Psoas muscle (tissue), 8 donors: ENCODE data around the gene PDE8A. TPM values are rescaled to one million over a fixed set of nuclear protein-coding genes. Genes with fewer than 3 reads are reported as not detected.

ENCODE experiments used
- ATAC-seq, 4 donors: fragments of 200-7000 bp; cut with Tn5 transposase; one replicate each; pipeline ENCODE4 v1.9.1; 2020; ENCODE audit warnings: moderate library complexity in 3 of 4, mild to moderate bottlenecking in 2 of 4
- DNase-seq, 2 donors: peaks; one replicate each; pipeline ENCODE4 v3.0.0-alpha.2; 2020
- H3K27ac ChIP-seq: fragments of 200-600 bp; one replicate; pipeline ENCODE4 v1.8.0; 2022
- H3K27me3 ChIP-seq, 3 donors: fragments of 200-600 bp in 1 of 3; one replicate each; pipeline versions ENCODE4 v1.6.1 to v1.8.0; 2013 to 2022; ENCODE audit warnings: low read length in 2 of 3, mild to moderate bottlenecking in 2 of 3, moderate library complexity in 1 of 3; ENCODE audit not compliant: insufficient read depth in 3 of 3
- H3K36me3 ChIP-seq, 2 donors: fragments of 200-600 bp in 1 of 2; one replicate each; pipeline versions ENCODE4 v1.6.1 to v1.8.0; 2013 to 2022; ENCODE audit warnings: low read depth in 1 of 2, mild to moderate bottlenecking in 1 of 2, moderate library complexity in 1 of 2; ENCODE audit not compliant: insufficient read depth in 1 of 2
- H3K4me1 ChIP-seq: fragments of 200-600 bp; one replicate; pipeline ENCODE4 v1.8.0; 2022
- H3K4me3 ChIP-seq: fragments of 200-600 bp; one replicate; pipeline ENCODE4 v1.8.0; 2022; ENCODE audit warnings: mild to moderate bottlenecking
- H3K9me3 ChIP-seq: fragments of 200-600 bp; one replicate; pipeline ENCODE4 v1.8.0; 2022
- WGBS, 3 donors: extraction: QIAGEN DNeasy Blood & Tissue Kit; methylation state at CpG; one replicate each; pipeline versions ENCODE4 v1.1.6 to v1.1.7; 2013; 5-methylcytosine and 5-hydroxymethylcytosine counted together
- intact Hi-C, 2 donors: fragments of 100-400 bp; cut with DNase I; formaldehyde crosslinking; loops; one replicate each; pipeline versions ENCODE4 v1.11.0 to v1.14.2; 2022
- polyA plus RNA-seq, 3 donors: library from polyadenylated mRNA; stranded (reverse); fragments of 200-250 nt; gene quantifications; one replicate each; pipeline ENCODE4 v1.2.3, GENCODE V29; 2013
- total RNA-seq, 4 donors: library from RNA; stranded (reverse); fragmentation: NEBNext Ultra II Directional in 2 of 4; extraction: Animal tissue kit (Norgen Biotek cat#: 25700) in 2 of 4; gene quantifications; one replicate each; pipeline versions ENCODE4 v1.2.1 to v1.2.4, GENCODE V29; 2021 to 2023
- TF ChIP-seq, protein P1 (sequence below): fragments of 200-600 bp; IDR thresholded peaks from one replicate; pipeline ENCODE4 v1.8.0; 2022; ENCODE audit warnings: antibody characterized with exemption
- donor health status: healthy with polysubstance abuse.
- donor health status: DM: no; HTN: no; CAD: no; lungs with moderate emphysema.
- donor health status: Bipolar disorder and iron deficiency.
- donor health status: healthy.
- donor health status: DM: yes; HTN: yes; CAD: no.
- donor health status: DM: no; HTN: no; CAD: no.
- donor health status: DM: no; HTN: no; CAD: no.
- donor health status: DM: yes; HTN: yes; CAD: no.

The PDE8A gene
- total and polyA plus RNA-seq, 7 donors: 6.5 to 12.1 (median 10.5) TPM

DNA sequence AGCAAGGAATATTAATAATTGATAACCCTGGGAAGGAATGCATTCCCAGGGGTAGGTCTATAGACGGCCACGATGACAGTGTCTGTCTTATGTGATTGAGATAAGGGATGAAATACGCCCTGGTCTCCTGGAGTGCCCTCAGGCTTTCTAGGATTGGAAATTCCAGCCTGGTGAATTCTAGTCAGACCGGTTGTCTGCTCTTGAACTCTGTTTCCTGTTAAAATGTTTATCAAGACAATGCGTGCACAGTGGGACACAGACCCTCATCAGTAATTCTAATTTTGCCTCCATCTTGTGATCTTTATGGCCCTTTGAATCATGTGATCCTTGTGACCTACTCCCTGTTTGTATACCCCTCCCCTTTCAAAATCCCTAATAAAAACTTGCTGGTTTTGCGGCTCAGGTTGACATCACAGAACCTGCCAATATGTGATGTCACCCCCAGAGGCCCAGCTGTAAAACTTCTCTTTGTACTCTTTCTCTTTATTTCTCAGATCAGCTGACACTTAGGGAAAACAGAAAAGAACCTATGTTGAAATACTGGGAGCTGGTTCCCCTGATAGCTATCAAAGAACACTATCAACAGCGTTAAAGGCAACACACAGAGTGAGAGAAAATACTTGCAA lies 183.3 kb downstream of the PDE8A start:
- WGBS, 3 donors: 70 to 75% (median 72%) methylated on average over 7 of the region's 7 CpGs
- intact Hi-C loops: no loop called here

DNA sequence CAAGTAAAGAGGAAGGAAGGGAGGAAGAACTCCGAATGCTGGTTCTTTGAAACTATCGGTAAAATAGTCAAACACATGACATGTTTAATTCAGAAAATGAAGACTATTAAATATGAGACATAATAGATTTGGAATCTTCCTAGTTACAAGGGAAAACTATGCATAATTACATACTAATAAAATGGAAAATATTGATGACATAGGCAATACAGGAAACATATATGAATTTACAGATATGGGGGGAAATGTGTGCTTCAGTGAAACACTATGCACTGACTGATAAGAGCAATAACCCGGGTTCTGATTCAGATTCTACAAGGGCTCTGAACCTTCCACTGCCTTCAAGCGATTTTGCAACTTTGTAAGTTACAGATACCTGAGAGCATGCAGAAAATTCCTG lies 185.9 kb downstream of the PDE8A start:
- H3K4me1 ChIP-seq: no peaks in the 10 kb centered on the region
- H3K27me3 ChIP-seq: peaks cover 0 to 11% (median 9%) of the 10 kb centered on the region in 3 donors
- WGBS, 3 donors: 73 to 86% (median 85%) methylated on average over 4 of the region's 4 CpGs
- DNase-seq (no peak), ATAC-seq (no peak)
- H3K36me3 ChIP-seq: no peaks in the 10 kb centered on the region
- no peak overlapping the region for H3K27ac ChIP-seq
- TF ChIP-seq, protein P1, sequence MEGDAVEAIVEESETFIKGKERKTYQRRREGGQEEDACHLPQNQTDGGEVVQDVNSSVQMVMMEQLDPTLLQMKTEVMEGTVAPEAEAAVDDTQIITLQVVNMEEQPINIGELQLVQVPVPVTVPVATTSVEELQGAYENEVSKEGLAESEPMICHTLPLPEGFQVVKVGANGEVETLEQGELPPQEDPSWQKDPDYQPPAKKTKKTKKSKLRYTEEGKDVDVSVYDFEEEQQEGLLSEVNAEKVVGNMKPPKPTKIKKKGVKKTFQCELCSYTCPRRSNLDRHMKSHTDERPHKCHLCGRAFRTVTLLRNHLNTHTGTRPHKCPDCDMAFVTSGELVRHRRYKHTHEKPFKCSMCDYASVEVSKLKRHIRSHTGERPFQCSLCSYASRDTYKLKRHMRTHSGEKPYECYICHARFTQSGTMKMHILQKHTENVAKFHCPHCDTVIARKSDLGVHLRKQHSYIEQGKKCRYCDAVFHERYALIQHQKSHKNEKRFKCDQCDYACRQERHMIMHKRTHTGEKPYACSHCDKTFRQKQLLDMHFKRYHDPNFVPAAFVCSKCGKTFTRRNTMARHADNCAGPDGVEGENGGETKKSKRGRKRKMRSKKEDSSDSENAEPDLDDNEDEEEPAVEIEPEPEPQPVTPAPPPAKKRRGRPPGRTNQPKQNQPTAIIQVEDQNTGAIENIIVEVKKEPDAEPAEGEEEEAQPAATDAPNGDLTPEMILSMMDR: no peak
- intact Hi-C loops: no loop called here
- no peaks in the 10 kb centered on the region for H3K9me3 ChIP-seq
- H3K4me3 ChIP-seq: no peak overlapping the region

More for the DNA sequence above, 183.3 kb downstream of the PDE8A start:
- H3K4me3 ChIP-seq: no peak overlapping the region
- ATAC-seq: no peak
- no peak overlapping the region for H3K27ac ChIP-seq
- DNase-seq: no peak
- no peaks in the 10 kb centered on the region for H3K4me1 ChIP-seq
- H3K9me3 ChIP-seq: no peaks in the 10 kb centered on the region
- H3K27me3 ChIP-seq: peaks cover 0 to 3% (median 2%) of the 10 kb centered on the region in 3 donors
- H3K36me3 ChIP-seq: no peaks in the 10 kb centered on the region
- TF ChIP-seq, protein P1: no peak

DNA sequence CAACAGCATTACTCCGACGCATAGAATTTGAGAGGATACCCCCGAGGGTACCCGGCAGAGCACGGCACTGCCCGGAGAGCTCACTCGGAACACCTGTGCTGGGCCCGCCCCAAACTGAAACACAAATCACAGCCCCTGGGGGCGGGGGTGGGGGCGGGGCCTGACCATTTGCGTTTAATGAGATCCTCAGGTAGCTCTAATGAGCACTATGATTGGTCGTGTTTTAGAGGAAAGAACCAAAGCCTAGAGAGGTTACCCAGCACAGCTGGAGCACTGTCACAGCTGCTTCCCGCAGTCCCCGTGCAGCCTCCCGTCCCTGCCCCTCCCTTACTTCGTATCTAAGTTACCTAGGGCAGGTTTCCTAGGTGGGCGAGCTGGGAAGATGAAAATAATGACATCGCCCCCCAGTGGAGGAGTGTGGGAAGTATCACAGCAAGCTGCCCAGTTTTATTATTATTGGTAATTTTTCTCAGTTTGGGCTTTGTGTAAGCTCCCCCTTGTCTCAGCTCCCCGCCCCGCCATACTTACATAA lies 187.1 kb downstream of the PDE8A start:
- H3K27me3 ChIP-seq: peaks cover 0 to 11% (median 9%) of the 10 kb centered on the region in 3 donors
- TF ChIP-seq, protein P1: peak; percentile 28
- DNase-seq (no peak), ATAC-seq (no peak)
- intact Hi-C loops: no loop called here
- H3K36me3 ChIP-seq: no peaks in the 10 kb centered on the region
- whole genome bisulfite sequencing, 3 donors: 10 to 11% (median 11%) methylated on average over 20 of the region's 20 CpGs
- H3K9me3 ChIP-seq: no peaks in the 10 kb centered on the region
- H3K4me3 ChIP-seq: peak overlapping the region; percentile 32
- H3K27ac ChIP-seq: no peak overlapping the region
- no peaks in the 10 kb centered on the region for H3K4me1 ChIP-seq

DNA sequence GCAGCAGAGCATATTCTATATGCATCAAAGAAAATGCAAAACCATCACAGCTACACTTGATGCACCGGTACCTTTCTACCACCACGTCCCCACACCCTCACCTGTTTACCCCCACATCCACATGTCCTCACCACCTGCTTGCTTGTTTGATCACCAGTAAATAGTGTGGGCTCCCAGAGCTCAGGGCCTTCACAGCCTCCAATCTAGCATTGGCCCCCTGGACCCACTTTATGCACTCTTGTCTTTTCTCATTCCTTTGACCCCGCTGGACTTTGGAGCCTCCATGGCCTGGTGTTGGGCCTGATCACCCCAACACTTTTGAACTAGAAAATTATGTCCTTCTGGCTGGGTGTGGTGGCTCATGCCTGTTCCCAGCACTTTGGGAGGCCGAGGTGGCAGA lies 190.1 kb downstream of the PDE8A start:
- Histone ChIP-seq H3K9me3 (no peaks in the 10 kb centered on the region), H3K27me3 (peaks cover 0 to 11% (median 9%) of the 10 kb centered on the region in 3 donors), H3K36me3 (no peaks in the 10 kb centered on the region), H3K27ac (no peak overlapping the region), H3K4me1 (peaks cover 5% of the 10 kb centered on the region), H3K4me3 (no peak overlapping the region)
- TF ChIP-seq, protein P1: no peak
- intact Hi-C loops: no loop called here
- DNase-seq (no peak), ATAC-seq (no peak)
- 84 to 91% (median 89%) methylated on average over 4 of the region's 4 CpGs for WGBS, 3 donors
